ENCODE measurements around the gene PLD1. TPM values are rescaled to one million over a fixed set of nuclear protein-coding genes. Genes with fewer than 3 reads are reported as not detected.

Gene PLD1
- total RNA-seq, 1 experiment from 2014 or later: 33.5 TPM

- DNase-seq (ENCODE audit: extremely low read depth, low read depth): no peak
These were observed 7.7 kb downstream of the PLD1 start for GRCh38 chr3:171802590-171802956.

- peak; percentile 68 for DNase-seq (ENCODE audit: extremely low read depth, low read depth)
These were observed 8.3 kb downstream of the PLD1 start for GRCh38 chr3:171801738-171802589.

GRCh38 chr3:171799501-171799900 lies 10.8 kb downstream of the PLD1 start:
- DNase-seq (ENCODE audit: extremely low read depth, low read depth): no peak

GRCh38 chr3:171797873-171798272 lies 12.4 kb downstream of the PLD1 start:
- no peak for DNase-seq (ENCODE audit: extremely low read depth, low read depth)

- DNase-seq (ENCODE audit: extremely low read depth, low read depth): no peak
These were observed 13.0 kb downstream of the PLD1 start for GRCh38 chr3:171797265-171797679.

GRCh38 chr3:171796625-171797264 lies 13.5 kb downstream of the PLD1 start:
- DNase-seq (ENCODE audit: extremely low read depth, low read depth): no peak

GRCh38 chr3:171792531-171792930 lies 17.8 kb downstream of the PLD1 start:
- no peak for DNase-seq (ENCODE audit: extremely low read depth, low read depth)

- no peak for DNase-seq (ENCODE audit: extremely low read depth, low read depth)
These were observed 18.6 kb downstream of the PLD1 start for GRCh38 chr3:171791692-171792076.

GRCh38 chr3:171790898-171791691 lies 19.2 kb downstream of the PLD1 start:
- DNase-seq (ENCODE audit: extremely low read depth, low read depth): no peak

- DNase-seq (ENCODE audit: extremely low read depth, low read depth): no peak
These were observed 19.7 kb downstream of the PLD1 start for GRCh38 chr3:171790574-171790897.

GRCh38 chr3:171789759-171790505 lies 20.4 kb downstream of the PLD1 start:
- DNase-seq (ENCODE audit: extremely low read depth, low read depth): no peak

- DNase-seq (ENCODE audit: extremely low read depth, low read depth): peak; percentile 67
These were observed 21.5 kb downstream of the PLD1 start for GRCh38 chr3:171788546-171789351.

- no peak for DNase-seq (ENCODE audit: extremely low read depth, low read depth)
These were observed 23.3 kb downstream of the PLD1 start for GRCh38 chr3:171786997-171787396.

GRCh38 chr3:171784937-171785336 lies 25.3 kb downstream of the PLD1 start:
- no peak for DNase-seq (ENCODE audit: extremely low read depth, low read depth)

GRCh38 chr3:171784387-171784786 lies 25.9 kb downstream of the PLD1 start:
- DNase-seq (ENCODE audit: extremely low read depth, low read depth): no peak

- DNase-seq (ENCODE audit: extremely low read depth, low read depth): no peak
These were observed 26.7 kb downstream of the PLD1 start for GRCh38 chr3:171783626-171784025.

- no peak for DNase-seq (ENCODE audit: extremely low read depth, low read depth)
These were observed 27.2 kb downstream of the PLD1 start for GRCh38 chr3:171783086-171783485.

GRCh38 chr3:171782617-171783016 lies 27.7 kb downstream of the PLD1 start:
- no peak for DNase-seq (ENCODE audit: extremely low read depth, low read depth)

GRCh38 chr3:171781711-171782127 lies 28.6 kb downstream of the PLD1 start:
- no peak for DNase-seq (ENCODE audit: extremely low read depth, low read depth)

GRCh38 chr3:171778493-171778892 lies 31.8 kb downstream of the PLD1 start:
- no peak for DNase-seq (ENCODE audit: extremely low read depth, low read depth)
